HG03520 (cell line): ENCODE results near the gene PLGRKT.
"Not testable (repeated sequence)": the region's sequence is repeated elsewhere in the genome, so short reads cannot be mapped to it uniquely, and the experiment has no call there.

ENCODE experiments used
- ATAC-seq: cut with Tn5 transposase; IDR thresholded peaks from one replicate; pipeline ENCODE4 v1.9.1; 2021; ENCODE audit warnings: mild to moderate bottlenecking, moderate library complexity; ENCODE audit not compliant: unreplicated experiment

The PLGRKT gene

GRCh38 chr9:5321601-5322000 is 116.1 kb downstream of the PLGRKT start:
- ATAC-seq, result not testable (repeated sequence)

- ATAC-seq, result no peak
Observed at GRCh38 chr9:5321058-5321457, 116.7 kb downstream of the PLGRKT start.

- not testable (repeated sequence) for ATAC-seq
Observed at GRCh38 chr9:5316406-5316805, 121.3 kb downstream of the PLGRKT start.

GRCh38 chr9:5315187-5315923 is 122.4 kb downstream of the PLGRKT start:
- ATAC-seq, result no peak

GRCh38 chr9:5310851-5311250 is 126.9 kb downstream of the PLGRKT start:
- no peak for ATAC-seq
